K562 (cell line): ENCODE measurements around the gene RASGRP2. TPM values are rescaled to one million over a fixed set of nuclear protein-coding genes. Genes with fewer than 3 reads are reported as not detected.

Experiments used
- MITF ChIP-seq: IDR thresholded peaks from 2 replicates; pipeline ENCODE4 v1.6.1; 2014; ENCODE audit warnings: antibody characterized with exemption
- ZNF124 ChIP-seq: sonication (generic); formaldehyde crosslinking; IDR thresholded peaks from 2 replicates; pipeline ENCODE4 v1.8.1; 2022; ENCODE audit warnings: missing genetic modification reagents
- ZNF318 ChIP-seq, 2 experiments: fragments of 450-650 bp; IDR thresholded peaks; 2 replicates each; pipeline ENCODE4 v1.6.1; 2016; ENCODE audit warnings: mild to moderate bottlenecking in 2 of 2, borderline replicate concordance in 1 of 2, low read depth in 1 of 2, moderate library complexity in 1 of 2
- ZNF511 ChIP-seq: sonication (generic); formaldehyde crosslinking; IDR thresholded peaks from 2 replicates; pipeline ENCODE4 v1.8.0; 2022; ENCODE audit warnings: mild to moderate bottlenecking, missing genetic modification reagents
- ZNF609 ChIP-seq: sonication (generic); formaldehyde crosslinking; IDR thresholded peaks from 2 replicates; pipeline ENCODE4 v1.8.1; 2023; ENCODE audit warnings: missing genetic modification reagents, mild to moderate bottlenecking, borderline replicate concordance
- polyA plus RNA-seq, 8 experiments: library from polyadenylated mRNA; depleted of rRNA in 4 of 8; stranded (reverse) in 5 of 8; unstranded in 3 of 8; fragments of >200 nt; fragmentation: Nextera tagmentation in 2 of 8; fragmentation: Illumina TruSeq in 1 of 8; extraction: Ambion mirVana in 2 of 8; extraction: Trizol in 1 of 8; gene quantifications; 2 replicates each; pipeline versions ENCODE4 v1.2.1 to v1.2.3, GENCODE V29; 2011 to 2014; ENCODE audit warnings: inconsistent platforms in 1 of 8, missing spikeins in 1 of 8
- total RNA-seq, 7 experiments: library from RNA; depleted of rRNA in 6 of 7; stranded (reverse); fragments of >200 nt in 6 of 7; fragmentation: Illumina TruSeq in 2 of 7; extraction: Trizol in 2 of 7; gene quantifications; 2 replicates each; pipeline versions ENCODE4 v1.2.1 to v1.2.3, GENCODE V29; 2011 to 2021; ENCODE audit warnings: low replicate concordance in 1 of 7
- TF ChIP-seq, protein P1 (sequence below): fragments of 450-650 bp; formaldehyde crosslinking; IDR thresholded peaks from 2 replicates; pipeline ENCODE4 v1.4.0; 2022; ENCODE audit warnings: mild to moderate bottlenecking, moderate library complexity

Gene RASGRP2
- total and polyA plus RNA-seq, 9 of the 15 experiments (the other 6 are each of a cell fraction or from before 2014, with no cell fraction given) = 0.87 to 22.7 (median 5.5) TPM

DNA sequence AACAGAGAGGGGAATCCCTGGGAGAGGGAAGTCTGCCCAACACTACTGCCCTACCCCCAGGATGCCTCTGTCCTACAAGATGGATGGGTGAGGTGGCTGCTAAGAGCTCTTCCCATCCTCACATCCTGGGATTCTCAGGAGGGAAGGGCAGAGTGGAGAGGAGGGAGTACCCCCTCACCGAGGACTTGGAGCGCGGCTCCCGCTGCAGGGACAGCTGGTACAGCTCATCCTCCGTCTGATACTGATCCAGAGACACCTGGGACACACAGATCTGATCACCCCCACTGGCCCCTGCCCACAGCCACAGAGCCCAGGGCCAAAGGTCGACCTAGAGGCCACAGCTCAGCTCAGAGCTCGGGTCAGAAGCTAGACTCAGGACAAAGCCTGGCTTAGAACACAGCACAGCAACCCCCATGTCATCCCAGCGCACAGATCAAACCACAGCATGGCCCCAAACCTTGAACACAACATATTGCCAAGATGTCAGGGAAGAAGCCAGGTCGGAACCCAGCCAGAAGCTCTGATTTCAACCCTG is 8.2 kb downstream of the RASGRP2 start (continued):
- TF ChIP-seq ZNF318 (IDR thresholded peaks at IDR 0.05; ENCODE audit: borderline replicate concordance in 1 of 2, low read depth in 1 of 2) = no peak
- no peak for TF ChIP-seq ZNF511
- no peak for TF ChIP-seq ZNF124 (CRISPR knock-in tag)
- TF ChIP-seq, protein P1, sequence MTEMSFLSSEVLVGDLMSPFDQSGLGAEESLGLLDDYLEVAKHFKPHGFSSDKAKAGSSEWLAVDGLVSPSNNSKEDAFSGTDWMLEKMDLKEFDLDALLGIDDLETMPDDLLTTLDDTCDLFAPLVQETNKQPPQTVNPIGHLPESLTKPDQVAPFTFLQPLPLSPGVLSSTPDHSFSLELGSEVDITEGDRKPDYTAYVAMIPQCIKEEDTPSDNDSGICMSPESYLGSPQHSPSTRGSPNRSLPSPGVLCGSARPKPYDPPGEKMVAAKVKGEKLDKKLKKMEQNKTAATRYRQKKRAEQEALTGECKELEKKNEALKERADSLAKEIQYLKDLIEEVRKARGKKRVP (CRISPR knock-in tag) = no peak
- TF ChIP-seq MITF = no peak
- TF ChIP-seq ZNF609 (CRISPR knock-in tag) = no peak
- TF ChIP-seq, all 486 proteins: peak for 0
